ENCODE results near the gene SPOPL.

DNA sequence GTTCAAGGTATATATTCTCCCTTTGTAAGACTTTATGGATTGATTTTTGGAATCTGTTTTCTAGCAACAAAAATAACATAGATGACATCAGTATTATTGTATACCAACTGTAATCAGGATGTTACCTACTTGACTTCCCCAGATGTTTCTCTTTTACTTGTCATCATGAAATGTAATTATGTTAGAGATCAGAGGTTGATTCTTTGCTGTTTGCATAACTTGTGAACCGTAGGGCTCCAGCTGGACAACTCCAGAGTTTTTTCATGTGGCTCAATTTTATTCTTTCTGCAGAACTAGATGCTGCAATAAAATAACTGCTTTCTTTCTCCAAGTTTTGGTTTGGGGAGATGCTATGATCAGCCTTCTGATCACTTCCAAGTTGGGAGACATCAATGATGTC, 58.1 kb downstream of the SPOPL start:
- TF ChIP-seq, protein P1, sequence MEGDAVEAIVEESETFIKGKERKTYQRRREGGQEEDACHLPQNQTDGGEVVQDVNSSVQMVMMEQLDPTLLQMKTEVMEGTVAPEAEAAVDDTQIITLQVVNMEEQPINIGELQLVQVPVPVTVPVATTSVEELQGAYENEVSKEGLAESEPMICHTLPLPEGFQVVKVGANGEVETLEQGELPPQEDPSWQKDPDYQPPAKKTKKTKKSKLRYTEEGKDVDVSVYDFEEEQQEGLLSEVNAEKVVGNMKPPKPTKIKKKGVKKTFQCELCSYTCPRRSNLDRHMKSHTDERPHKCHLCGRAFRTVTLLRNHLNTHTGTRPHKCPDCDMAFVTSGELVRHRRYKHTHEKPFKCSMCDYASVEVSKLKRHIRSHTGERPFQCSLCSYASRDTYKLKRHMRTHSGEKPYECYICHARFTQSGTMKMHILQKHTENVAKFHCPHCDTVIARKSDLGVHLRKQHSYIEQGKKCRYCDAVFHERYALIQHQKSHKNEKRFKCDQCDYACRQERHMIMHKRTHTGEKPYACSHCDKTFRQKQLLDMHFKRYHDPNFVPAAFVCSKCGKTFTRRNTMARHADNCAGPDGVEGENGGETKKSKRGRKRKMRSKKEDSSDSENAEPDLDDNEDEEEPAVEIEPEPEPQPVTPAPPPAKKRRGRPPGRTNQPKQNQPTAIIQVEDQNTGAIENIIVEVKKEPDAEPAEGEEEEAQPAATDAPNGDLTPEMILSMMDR (IDR thresholded peaks at IDR 0.05; ENCODE audit: low read length): no peak
- no peak for TF ChIP-seq EZH2 (optimal IDR thresholded peaks at IDR 0.05; ENCODE audit: low read depth, low read length)
